ENCODE data around the gene GNLY. TPM values are rescaled to one million over a fixed set of nuclear protein-coding genes. Genes with fewer than 3 reads are reported as not detected.

Gene GNLY
- total and polyA plus RNA-seq, 2 experiments from 2014 or later, result not detected

DNA sequence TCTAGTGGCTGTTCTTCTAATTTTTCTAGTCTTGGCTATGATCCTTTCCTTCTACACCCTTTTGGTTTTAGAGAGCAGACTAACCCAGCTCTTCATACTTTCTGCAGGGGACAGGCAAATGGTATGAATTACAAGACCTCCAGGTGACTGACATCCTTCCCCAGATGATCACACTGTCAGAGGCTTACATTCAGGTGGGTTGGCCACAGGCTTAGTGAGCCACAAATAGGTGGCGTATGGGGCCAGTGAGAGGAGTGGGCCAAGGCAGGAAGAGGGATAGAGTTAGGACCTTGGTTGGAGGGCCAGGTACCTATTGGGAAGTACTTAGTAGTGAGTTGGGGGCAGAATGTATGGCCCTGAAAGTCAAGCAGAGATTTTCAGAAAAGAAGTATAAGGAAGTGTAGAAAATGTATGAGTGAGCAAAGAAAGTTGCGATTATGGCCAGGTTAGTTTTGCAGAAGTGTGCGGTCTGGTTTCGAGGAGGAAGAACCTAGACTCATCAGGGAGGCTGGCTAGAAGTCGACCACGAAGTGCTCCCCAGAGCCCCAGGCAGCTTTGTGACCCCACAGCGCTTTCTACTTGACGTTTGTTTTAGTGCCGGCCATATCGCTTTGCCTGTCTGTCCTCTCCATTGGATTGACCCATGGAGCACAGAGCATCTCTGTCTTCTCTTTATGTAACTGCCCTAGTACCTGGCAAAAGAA, 46.2 kb upstream of the GNLY start:
- no peak for DNase-seq (ENCODE audit: low spot score)
- Histone ChIP-seq H3K4me2 (no peak overlapping the region), H3K79me2 (no peaks in the 10 kb centered on the region), H3K9me3 (ENCODE audit: low read depth) (no peaks in the 10 kb centered on the region), H3K27me3 (no peaks in the 10 kb centered on the region), H3K4me3 (no peak overlapping the region), H3K36me3 (replicated peaks; ENCODE audit: insufficient read depth, low read depth) (no peaks in the 10 kb centered on the region), H3K9me2 (replicated peaks; ENCODE audit: insufficient read depth) (no peaks in the 10 kb centered on the region), H4K20me1 (ENCODE audit: insufficient read depth, poor library complexity, severe bottlenecking) (no peaks in the 10 kb centered on the region), H2AFZ (no peak overlapping the region), H3K4me1 (ENCODE audit: insufficient read depth) (peaks cover 6% of the 10 kb centered on the region), H3K27ac (no peak overlapping the region)
- TF ChIP-seq EZH2phosphoT487 (IDR thresholded peaks at IDR 0.05; ENCODE audit: low read depth, severe bottlenecking, unreplicated experiment) (no peak), EZH2 (IDR thresholded peaks at IDR 0.05; ENCODE audit: borderline replicate concordance) (no peak)
- TF ChIP-seq, protein P1, sequence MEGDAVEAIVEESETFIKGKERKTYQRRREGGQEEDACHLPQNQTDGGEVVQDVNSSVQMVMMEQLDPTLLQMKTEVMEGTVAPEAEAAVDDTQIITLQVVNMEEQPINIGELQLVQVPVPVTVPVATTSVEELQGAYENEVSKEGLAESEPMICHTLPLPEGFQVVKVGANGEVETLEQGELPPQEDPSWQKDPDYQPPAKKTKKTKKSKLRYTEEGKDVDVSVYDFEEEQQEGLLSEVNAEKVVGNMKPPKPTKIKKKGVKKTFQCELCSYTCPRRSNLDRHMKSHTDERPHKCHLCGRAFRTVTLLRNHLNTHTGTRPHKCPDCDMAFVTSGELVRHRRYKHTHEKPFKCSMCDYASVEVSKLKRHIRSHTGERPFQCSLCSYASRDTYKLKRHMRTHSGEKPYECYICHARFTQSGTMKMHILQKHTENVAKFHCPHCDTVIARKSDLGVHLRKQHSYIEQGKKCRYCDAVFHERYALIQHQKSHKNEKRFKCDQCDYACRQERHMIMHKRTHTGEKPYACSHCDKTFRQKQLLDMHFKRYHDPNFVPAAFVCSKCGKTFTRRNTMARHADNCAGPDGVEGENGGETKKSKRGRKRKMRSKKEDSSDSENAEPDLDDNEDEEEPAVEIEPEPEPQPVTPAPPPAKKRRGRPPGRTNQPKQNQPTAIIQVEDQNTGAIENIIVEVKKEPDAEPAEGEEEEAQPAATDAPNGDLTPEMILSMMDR (IDR thresholded peaks at IDR 0.05; ENCODE audit: poor library complexity), result no peak
- 94% methylated on average over 10 of the region's 10 CpGs for WGBS (ENCODE audit: low lambda C conversion rate, missing lambda C conversion rate)

DNA sequence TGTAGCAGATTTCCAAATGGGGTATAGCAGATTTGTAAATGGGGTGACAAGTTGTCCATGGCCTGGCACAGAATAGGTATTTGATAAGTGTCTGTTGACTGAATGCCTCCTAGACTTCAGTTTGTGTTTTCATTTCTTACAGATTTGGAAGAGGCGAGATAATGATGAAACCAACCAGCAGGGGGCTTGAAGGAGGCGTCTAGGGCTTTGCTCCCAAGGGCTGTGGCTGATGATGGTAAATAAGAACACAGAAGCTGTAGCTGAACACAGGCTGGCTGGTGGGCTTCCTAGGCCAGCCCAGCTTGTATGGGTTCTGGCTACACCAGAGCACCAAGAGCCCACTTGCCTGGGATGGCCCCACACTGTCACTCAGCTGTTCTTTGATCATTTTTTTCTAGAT, 45.5 kb upstream of the GNLY start:
- Histone ChIP-seq H3K79me2 (no peaks in the 10 kb centered on the region), H3K9me3 (ENCODE audit: low read depth) (no peaks in the 10 kb centered on the region), H3K36me3 (replicated peaks; ENCODE audit: insufficient read depth, low read depth) (no peaks in the 10 kb centered on the region), H3K4me3 (no peak overlapping the region), H4K20me1 (ENCODE audit: insufficient read depth, poor library complexity, severe bottlenecking) (no peaks in the 10 kb centered on the region), H3K4me2 (no peak overlapping the region), H3K4me1 (ENCODE audit: insufficient read depth) (peaks cover 6% of the 10 kb centered on the region), H3K27ac (peak overlapping the region; percentile 52), H3K9me2 (replicated peaks; ENCODE audit: insufficient read depth) (no peaks in the 10 kb centered on the region), H3K27me3 (no peaks in the 10 kb centered on the region), H2AFZ (no peak overlapping the region)
- 68% methylated on average over 2 of the region's 2 CpGs for WGBS (ENCODE audit: low lambda C conversion rate, missing lambda C conversion rate)
- DNase-seq (ENCODE audit: low spot score), result peak; percentile 35
- TF ChIP-seq, protein P1 (IDR thresholded peaks at IDR 0.05; ENCODE audit: poor library complexity), result peak; percentile 31
- no peak for TF ChIP-seq EZH2phosphoT487 (IDR thresholded peaks at IDR 0.05; ENCODE audit: low read depth, severe bottlenecking, unreplicated experiment)

DNA sequence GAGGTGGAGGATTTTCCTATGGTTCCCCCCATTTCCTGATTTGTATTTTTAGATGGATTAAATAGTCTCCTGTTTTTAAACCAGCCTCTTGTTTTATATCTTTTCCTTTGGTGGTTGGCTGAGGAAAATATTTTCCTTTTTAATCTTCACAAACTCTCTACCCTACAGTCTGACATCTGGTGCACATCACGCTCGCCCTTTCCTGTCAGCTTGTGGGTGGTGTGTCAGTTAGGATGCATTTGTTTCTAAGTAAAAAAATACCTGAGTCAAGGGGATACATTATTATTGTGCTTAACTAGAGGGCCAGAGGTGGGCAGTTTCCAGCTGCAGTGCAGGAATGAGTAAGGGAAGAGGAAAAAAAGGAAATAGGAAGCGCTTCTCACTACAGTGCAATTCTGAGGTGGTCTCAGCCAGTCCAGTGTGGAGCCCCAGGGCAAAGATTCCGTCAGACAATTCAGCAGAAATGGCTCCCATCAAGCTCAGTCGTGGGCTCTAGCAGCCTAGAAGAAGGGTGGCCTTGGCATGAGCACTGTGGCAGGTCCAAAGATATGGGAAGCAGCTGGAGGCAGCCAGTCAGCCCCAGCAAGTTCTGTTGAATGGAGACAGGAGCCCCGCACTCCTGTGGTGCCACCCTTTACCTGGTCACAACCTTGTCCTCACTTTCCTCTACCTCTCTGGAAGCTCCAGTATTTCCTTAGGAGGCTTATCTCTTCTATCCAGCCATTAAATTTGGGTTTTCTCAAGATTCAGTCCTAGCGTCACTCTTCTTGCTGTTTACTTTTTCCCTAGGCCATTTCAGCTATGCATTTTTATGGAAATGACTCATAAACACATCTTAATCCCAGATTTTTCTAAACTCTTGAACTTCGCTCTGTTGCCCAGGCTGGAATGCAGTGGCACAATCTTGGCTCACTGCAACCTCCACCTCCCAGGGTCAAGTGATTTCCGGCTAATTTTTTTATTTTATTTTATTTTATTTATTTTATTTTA, 44.7 kb upstream of the GNLY start:
- Histone ChIP-seq H3K4me1 (ENCODE audit: insufficient read depth) (peaks cover 6% of the 10 kb centered on the region), H3K27me3 (no peaks in the 10 kb centered on the region), H3K36me3 (replicated peaks; ENCODE audit: insufficient read depth, low read depth) (no peaks in the 10 kb centered on the region), H3K9me3 (ENCODE audit: low read depth) (no peaks in the 10 kb centered on the region), H4K20me1 (ENCODE audit: insufficient read depth, poor library complexity, severe bottlenecking) (no peaks in the 10 kb centered on the region), H3K79me2 (no peaks in the 10 kb centered on the region), H2AFZ (no peak overlapping the region), H3K4me2 (no peak overlapping the region), H3K4me3 (no peak overlapping the region), H3K9me2 (replicated peaks; ENCODE audit: insufficient read depth) (no peaks in the 10 kb centered on the region), H3K27ac (peak overlapping the region; percentile 52)
- DNase-seq (ENCODE audit: low spot score), result no peak
- WGBS (ENCODE audit: low lambda C conversion rate, missing lambda C conversion rate), result 77% methylated on average over 9 of the region's 9 CpGs
- TF ChIP-seq, protein P1 (IDR thresholded peaks at IDR 0.05; ENCODE audit: poor library complexity), result no peak
- no peak for TF ChIP-seq EZH2 (IDR thresholded peaks at IDR 0.05; ENCODE audit: borderline replicate concordance)
- no peak for TF ChIP-seq EZH2phosphoT487 (IDR thresholded peaks at IDR 0.05; ENCODE audit: low read depth, severe bottlenecking, unreplicated experiment)

All from hepatocyte (in vitro differentiated cells).